ENCODE data around the gene SLC2A6. TPM values are rescaled to one million over a fixed set of nuclear protein-coding genes. Genes with fewer than 3 reads are reported as not detected.

The SLC2A6 gene
- total RNA-seq, 1 donor from 2014 or later: 8.7 TPM

- H3K4me3 ChIP-seq: peak overlapping the region; percentile 63 to 90
- peaks cover 0 to 12% of the 10 kb centered on the region in 2 donors for H3K4me1 ChIP-seq
- peak overlapping the region; percentile 81 to 91 for H3K27ac ChIP-seq
- no peaks in the 10 kb centered on the region for H3K9me3 ChIP-seq
- DNase-seq (ENCODE audit: low spot score in 2 of 2): no peak
- TF ChIP-seq, protein P1, sequence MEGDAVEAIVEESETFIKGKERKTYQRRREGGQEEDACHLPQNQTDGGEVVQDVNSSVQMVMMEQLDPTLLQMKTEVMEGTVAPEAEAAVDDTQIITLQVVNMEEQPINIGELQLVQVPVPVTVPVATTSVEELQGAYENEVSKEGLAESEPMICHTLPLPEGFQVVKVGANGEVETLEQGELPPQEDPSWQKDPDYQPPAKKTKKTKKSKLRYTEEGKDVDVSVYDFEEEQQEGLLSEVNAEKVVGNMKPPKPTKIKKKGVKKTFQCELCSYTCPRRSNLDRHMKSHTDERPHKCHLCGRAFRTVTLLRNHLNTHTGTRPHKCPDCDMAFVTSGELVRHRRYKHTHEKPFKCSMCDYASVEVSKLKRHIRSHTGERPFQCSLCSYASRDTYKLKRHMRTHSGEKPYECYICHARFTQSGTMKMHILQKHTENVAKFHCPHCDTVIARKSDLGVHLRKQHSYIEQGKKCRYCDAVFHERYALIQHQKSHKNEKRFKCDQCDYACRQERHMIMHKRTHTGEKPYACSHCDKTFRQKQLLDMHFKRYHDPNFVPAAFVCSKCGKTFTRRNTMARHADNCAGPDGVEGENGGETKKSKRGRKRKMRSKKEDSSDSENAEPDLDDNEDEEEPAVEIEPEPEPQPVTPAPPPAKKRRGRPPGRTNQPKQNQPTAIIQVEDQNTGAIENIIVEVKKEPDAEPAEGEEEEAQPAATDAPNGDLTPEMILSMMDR (IDR thresholded peaks at IDR 0.05): no peak
- intact Hi-C loops (cut with DNase I): loop anchor here (1.0 to 2.0 kb wide), 4 partner anchors 21 to 110 kb away; partner anchors contain the start of genes MED22, REXO4, RPL7A and SLC2A6
- no peaks in the 10 kb centered on the region for H3K27me3 ChIP-seq
- H3K36me3 ChIP-seq: no peaks in the 10 kb centered on the region
Measured at GRCh38 chr9:133458643-133459312, 20.1 kb downstream of the SLC2A6 start.

GRCh38 chr9:133457748-133458147, 21.2 kb downstream of the SLC2A6 start:
- TF ChIP-seq, protein P1 (IDR thresholded peaks at IDR 0.05): no peak
- peaks cover 0 to 12% of the 10 kb centered on the region in 2 donors for H3K4me1 ChIP-seq
- no peak overlapping the region for H3K4me3 ChIP-seq
- no peaks in the 10 kb centered on the region for H3K27me3 ChIP-seq
- no peaks in the 10 kb centered on the region for H3K36me3 ChIP-seq
- no peak overlapping the region for H3K27ac ChIP-seq
- H3K9me3 ChIP-seq: no peaks in the 10 kb centered on the region
- intact Hi-C loops (cut with DNase I): loop anchor here (2.0 kb wide), 1 partner anchor 39 kb away; the partner anchor contains the start of gene REXO4
- DNase-seq (ENCODE audit: low spot score in 2 of 2): no peak

DNA sequence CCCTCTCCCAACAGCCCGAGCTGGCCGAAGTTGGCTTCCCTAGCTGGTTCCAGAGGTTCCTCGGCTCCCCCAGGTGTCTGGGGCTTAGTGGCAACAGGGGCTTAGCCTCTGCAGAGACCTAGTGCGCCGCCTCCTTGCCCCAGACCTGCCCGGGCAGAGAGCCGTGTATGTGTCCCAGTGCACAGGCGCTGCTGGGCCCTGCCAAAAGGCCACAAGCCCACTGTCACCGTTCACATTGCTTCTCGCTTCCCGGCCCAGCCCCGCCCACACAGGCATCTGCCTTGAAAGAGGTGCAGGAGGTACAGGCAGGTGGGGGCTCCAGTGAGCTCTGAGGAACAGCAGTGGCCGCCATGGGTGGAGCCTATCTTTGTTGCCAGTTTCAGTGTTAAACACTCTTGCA, 21.7 kb downstream of the SLC2A6 start:
- TF ChIP-seq, protein P1 (IDR thresholded peaks at IDR 0.05): no peak
- H3K9me3 ChIP-seq: no peaks in the 10 kb centered on the region
- H3K4me3 ChIP-seq: no peak overlapping the region
- no peaks in the 10 kb centered on the region for H3K27me3 ChIP-seq
- no peak overlapping the region for H3K27ac ChIP-seq
- no peak for DNase-seq (ENCODE audit: low spot score in 2 of 2)
- peaks cover 0 to 12% of the 10 kb centered on the region in 2 donors for H3K4me1 ChIP-seq
- intact Hi-C loops (cut with DNase I): no loop called here
- no peaks in the 10 kb centered on the region for H3K36me3 ChIP-seq

GRCh38 chr9:133456409-133456808, 22.5 kb downstream of the SLC2A6 start:
- H3K27ac ChIP-seq: no peak overlapping the region
- peaks cover 0 to 12% of the 10 kb centered on the region in 2 donors for H3K4me1 ChIP-seq
- intact Hi-C loops (cut with DNase I): no loop called here
- TF ChIP-seq, protein P1 (IDR thresholded peaks at IDR 0.05): no peak
- no peaks in the 10 kb centered on the region for H3K9me3 ChIP-seq
- DNase-seq (ENCODE audit: low spot score in 2 of 2): no peak
- H3K36me3 ChIP-seq: no peaks in the 10 kb centered on the region
- H3K4me3 ChIP-seq: no peak overlapping the region
- H3K27me3 ChIP-seq: no peaks in the 10 kb centered on the region

DNA sequence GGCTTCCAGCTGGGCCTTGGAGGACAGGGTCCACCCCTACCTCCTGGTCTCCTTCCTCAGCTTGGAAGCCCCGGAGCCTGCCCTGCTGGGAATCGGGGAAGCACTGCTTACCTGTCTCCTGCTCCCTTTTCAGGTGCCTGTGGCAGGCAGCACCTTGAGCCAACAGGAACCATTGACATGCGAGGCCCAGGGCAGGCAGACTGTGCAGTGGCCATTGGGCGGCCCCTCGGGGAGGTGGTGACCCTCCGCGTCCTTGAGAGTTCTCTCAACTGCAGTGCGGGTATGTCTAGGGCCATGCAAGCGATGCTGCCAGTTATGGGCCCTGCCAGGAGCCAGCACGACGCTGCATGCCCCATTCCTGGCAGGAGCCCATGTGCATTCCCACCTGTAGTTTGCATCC, 23.0 kb downstream of the SLC2A6 start:
- TF ChIP-seq, protein P1 (IDR thresholded peaks at IDR 0.05): no peak
- no peak for DNase-seq (ENCODE audit: low spot score in 2 of 2)
- peaks cover 0 to 10% of the 10 kb centered on the region in 2 donors for H3K4me1 ChIP-seq
- intact Hi-C loops (cut with DNase I): no loop called here
- H3K36me3 ChIP-seq: no peaks in the 10 kb centered on the region
- no peaks in the 10 kb centered on the region for H3K9me3 ChIP-seq
- no peak overlapping the region for H3K27ac ChIP-seq
- H3K27me3 ChIP-seq: no peaks in the 10 kb centered on the region
- no peak overlapping the region for H3K4me3 ChIP-seq
